ENCODE data around the gene GDF15.

GRCh38 chr19:18389726-18390064 is 3.7 kb downstream of the GDF15 start:
- no peak for TF ChIP-seq EZH2phosphoT487 (IDR thresholded peaks at IDR 0.05; ENCODE audit: insufficient read depth, low read depth)
- no peak for TF ChIP-seq EZH2 (IDR thresholded peaks at IDR 0.05; ENCODE audit: insufficient read depth, poor library complexity, severe bottlenecking)

Measured in GM23248 (cell line).